ENCODE data around the gene CATSPERZ. TPM values are rescaled to one million over a fixed set of nuclear protein-coding genes. Genes with fewer than 3 reads are reported as not detected.

Gene CATSPERZ
- total and polyA plus RNA-seq, 9 of the 15 experiments (the other 6 are each of a cell fraction or from before 2014, with no cell fraction given): 0.86 to 8.5 (median 3.5) TPM

DNA sequence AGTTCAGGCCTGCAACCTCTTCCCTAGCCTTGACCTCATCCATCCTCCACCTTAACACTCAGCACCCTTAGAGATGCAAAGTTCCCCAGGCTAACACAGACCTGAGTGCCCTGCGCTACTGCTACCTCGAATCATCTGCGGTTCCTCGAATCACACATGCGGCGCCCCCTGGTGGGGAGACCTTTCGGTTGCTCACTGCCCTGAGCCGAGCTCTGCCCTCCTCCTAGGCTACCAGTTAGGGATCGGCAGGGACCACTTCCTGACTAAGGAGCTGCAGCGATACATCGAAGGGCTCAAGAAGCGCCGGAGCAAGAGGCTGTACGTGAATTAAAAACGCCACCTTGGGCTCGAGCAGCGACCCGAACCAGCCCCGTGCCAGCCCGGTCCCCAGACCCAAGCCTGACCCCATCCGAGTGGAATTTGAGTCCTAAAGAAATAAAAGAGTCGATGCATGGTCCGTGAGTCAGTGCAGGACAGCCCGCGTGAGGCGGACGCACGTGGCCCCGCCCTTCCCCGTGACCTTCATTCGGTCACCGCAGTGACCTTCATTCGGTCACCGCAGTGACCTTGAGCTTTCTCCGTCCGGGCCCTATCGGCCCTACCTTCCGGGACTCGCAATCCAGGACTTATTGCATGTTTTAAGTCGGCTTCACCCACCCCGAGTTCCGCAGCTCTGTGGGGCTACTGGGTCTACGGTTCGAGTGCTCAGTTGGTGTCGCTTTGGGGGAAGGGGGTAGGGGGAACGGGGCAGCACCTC, 4.3 kb downstream of the CATSPERZ start (continued):
- TF ChIP-seq ZNF695 (CRISPR knock-in tag; IDR thresholded peaks at IDR 0.05) (no peak), EP400 (IDR thresholded peaks at IDR 0.05) (peak; percentile 93), IRF1 (CRISPR knock-in tag; IDR thresholded peaks at IDR 0.05; ENCODE audit: borderline replicate concordance) (no peak), ATF3 (IDR thresholded peaks at IDR 0.05) (peak; percentile 54), ATF3 (CRISPR knock-in tag; conservative IDR thresholded peaks at IDR 0.05) (0 out of 2 replicates have a peak, but pooled peaks have one; percentile 61), MEF2A (IDR thresholded peaks at IDR 0.05; ENCODE audit: control insufficient read depth, low read depth, low read length) (0 out of 2 replicates have a peak, but pooled peaks have one; percentile 35), ZNF316 (IDR thresholded peaks at IDR 0.05) (no peak), ZNF518B (CRISPR knock-in tag; IDR thresholded peaks at IDR 0.05) (no peak), SAFB (IDR thresholded peaks at IDR 0.05; ENCODE audit: borderline replicate concordance, low read depth, low read length) (no peak), SOX6 (IDR thresholded peaks at IDR 0.05) (no peak; the same call in 1 of the 2 replicates)
- TF ChIP-seq, protein P1, sequence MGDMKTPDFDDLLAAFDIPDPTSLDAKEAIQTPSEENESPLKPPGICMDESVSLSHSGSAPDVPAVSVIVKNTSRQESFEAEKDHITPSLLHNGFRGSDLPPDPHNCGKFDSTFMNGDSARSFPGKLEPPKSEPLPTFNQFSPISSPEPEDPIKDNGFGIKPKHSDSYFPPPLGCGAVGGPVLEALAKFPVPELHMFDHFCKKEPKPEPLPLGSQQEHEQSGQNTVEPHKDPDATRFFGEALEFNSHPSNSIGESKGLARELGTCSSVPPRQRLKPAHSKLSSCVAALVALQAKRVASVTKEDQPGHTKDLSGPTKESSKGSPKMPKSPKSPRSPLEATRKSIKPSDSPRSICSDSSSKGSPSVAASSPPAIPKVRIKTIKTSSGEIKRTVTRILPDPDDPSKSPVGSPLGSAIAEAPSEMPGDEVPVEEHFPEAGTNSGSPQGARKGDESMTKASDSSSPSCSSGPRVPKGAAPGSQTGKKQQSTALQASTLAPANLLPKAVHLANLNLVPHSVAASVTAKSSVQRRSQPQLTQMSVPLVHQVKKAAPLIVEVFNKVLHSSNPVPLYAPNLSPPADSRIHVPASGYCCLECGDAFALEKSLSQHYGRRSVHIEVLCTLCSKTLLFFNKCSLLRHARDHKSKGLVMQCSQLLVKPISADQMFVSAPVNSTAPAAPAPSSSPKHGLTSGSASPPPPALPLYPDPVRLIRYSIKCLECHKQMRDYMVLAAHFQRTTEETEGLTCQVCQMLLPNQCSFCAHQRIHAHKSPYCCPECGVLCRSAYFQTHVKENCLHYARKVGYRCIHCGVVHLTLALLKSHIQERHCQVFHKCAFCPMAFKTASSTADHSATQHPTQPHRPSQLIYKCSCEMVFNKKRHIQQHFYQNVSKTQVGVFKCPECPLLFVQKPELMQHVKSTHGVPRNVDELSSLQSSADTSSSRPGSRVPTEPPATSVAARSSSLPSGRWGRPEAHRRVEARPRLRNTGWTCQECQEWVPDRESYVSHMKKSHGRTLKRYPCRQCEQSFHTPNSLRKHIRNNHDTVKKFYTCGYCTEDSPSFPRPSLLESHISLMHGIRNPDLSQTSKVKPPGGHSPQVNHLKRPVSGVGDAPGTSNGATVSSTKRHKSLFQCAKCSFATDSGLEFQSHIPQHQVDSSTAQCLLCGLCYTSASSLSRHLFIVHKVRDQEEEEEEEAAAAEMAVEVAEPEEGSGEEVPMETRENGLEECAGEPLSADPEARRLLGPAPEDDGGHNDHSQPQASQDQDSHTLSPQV (IDR thresholded peaks at IDR 0.05): peak; percentile 85
- TF ChIP-seq, protein P2, sequence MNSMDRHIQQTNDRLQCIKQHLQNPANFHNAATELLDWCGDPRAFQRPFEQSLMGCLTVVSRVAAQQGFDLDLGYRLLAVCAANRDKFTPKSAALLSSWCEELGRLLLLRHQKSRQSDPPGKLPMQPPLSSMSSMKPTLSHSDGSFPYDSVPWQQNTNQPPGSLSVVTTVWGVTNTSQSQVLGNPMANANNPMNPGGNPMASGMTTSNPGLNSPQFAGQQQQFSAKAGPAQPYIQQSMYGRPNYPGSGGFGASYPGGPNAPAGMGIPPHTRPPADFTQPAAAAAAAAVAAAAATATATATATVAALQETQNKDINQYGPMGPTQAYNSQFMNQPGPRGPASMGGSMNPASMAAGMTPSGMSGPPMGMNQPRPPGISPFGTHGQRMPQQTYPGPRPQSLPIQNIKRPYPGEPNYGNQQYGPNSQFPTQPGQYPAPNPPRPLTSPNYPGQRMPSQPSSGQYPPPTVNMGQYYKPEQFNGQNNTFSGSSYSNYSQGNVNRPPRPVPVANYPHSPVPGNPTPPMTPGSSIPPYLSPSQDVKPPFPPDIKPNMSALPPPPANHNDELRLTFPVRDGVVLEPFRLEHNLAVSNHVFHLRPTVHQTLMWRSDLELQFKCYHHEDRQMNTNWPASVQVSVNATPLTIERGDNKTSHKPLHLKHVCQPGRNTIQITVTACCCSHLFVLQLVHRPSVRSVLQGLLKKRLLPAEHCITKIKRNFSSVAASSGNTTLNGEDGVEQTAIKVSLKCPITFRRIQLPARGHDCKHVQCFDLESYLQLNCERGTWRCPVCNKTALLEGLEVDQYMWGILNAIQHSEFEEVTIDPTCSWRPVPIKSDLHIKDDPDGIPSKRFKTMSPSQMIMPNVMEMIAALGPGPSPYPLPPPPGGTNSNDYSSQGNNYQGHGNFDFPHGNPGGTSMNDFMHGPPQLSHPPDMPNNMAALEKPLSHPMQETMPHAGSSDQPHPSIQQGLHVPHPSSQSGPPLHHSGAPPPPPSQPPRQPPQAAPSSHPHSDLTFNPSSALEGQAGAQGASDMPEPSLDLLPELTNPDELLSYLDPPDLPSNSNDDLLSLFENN (IDR thresholded peaks at IDR 0.05; ENCODE audit: low read depth in 2 of 2, low read length in 2 of 2): peak in 1 of 2 experiments; percentile 34; a peak in 1 of 4 replicates
